GM18907 (cell line): Measurements from ENCODE around the gene KIAA0753.

Experiments used
- ATAC-seq: cut with Tn5 transposase; IDR thresholded peaks from one replicate; pipeline ENCODE4 v1.9.1; 2021; ENCODE audit warnings: mild to moderate bottlenecking, moderate library complexity; ENCODE audit not compliant: unreplicated experiment

The KIAA0753 gene

DNA sequence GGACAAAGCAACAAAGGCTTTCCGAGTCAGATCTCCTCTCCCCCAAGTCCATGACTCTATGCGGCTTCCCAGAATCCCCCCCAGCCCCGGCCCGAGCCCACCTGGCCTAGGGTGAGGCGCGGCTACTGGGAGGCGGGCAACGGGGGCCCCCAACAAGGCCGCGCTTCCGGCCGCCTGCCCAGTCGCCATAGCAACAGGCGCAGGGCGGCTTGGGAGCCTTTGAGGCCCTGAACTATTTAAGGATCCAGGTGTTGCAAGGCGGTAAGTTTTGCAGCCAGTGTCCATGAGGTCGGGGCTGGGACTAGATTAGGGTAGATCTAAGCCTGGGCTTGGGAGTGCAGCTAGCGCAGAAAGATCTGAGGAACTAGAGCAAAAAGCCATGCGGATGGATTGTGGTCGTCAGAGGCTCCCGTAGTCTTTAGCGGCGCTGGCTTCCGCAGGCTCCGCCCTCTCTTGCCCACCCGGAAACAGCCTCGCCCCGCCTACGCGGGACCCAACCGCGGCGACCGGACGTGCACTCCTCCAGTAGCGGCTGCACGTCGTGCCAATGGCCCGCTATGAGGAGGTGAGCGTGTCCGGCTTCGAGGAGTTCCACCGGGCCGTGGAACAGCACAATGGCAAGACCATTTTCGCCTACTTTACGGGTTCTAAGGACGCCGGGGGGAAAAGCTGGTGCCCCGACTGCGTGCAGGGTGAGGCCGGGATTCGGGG, at the start of gene KIAA0753, which contains the start of gene TXNDC17:
Gene KIAA0753 (minus strand): TSS at position 176 of the 711 bp plus-strand sequence. CDS start 5,608 bp downstream, outside the sequence.
Gene TXNDC17 (plus strand): TSS at position 525 of the 711 bp plus-strand sequence. CDS start 23 bp downstream, at position 548.
- ATAC-seq, result peak; percentile 87

DNA sequence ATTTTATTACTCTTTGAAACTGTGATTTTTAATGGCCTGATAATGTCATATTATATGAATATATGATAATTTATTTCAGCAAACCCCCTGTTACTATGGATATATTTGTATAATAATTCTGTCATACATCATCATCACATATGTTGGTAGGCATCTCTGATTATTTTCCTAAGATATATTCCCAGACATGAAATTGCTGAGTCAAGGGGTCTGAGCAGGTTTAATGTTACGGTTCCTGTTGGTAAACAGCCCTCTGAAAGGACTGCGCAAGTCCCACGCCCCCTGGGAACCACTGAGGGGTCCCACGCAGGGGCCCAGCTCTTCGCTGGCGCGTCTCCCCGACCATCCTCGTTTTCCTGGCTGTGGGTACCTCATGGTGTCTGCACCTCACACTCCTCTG, 48.4 kb upstream of the KIAA0753 start:
- no peak for ATAC-seq

DNA sequence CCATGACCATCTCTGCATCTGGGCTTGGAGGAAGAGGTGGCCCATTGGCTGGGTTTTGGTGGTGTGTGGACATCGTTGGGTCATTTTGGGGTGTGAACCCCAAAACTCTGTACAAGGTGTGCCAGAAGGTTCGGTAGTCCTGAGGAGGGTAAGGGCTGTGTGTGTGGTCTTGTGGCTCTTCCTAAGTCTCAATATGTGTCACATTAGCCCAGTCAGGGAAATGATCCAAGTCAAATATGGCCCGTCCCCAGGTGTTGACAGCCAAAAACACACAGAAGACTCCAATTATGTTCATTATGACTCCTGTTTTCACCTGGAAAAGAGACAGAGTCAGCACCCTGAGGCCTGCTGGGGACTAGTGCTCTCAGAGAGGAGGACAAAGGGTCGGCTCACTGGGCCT, 45.5 kb upstream of the KIAA0753 start:
- no peak for ATAC-seq

DNA sequence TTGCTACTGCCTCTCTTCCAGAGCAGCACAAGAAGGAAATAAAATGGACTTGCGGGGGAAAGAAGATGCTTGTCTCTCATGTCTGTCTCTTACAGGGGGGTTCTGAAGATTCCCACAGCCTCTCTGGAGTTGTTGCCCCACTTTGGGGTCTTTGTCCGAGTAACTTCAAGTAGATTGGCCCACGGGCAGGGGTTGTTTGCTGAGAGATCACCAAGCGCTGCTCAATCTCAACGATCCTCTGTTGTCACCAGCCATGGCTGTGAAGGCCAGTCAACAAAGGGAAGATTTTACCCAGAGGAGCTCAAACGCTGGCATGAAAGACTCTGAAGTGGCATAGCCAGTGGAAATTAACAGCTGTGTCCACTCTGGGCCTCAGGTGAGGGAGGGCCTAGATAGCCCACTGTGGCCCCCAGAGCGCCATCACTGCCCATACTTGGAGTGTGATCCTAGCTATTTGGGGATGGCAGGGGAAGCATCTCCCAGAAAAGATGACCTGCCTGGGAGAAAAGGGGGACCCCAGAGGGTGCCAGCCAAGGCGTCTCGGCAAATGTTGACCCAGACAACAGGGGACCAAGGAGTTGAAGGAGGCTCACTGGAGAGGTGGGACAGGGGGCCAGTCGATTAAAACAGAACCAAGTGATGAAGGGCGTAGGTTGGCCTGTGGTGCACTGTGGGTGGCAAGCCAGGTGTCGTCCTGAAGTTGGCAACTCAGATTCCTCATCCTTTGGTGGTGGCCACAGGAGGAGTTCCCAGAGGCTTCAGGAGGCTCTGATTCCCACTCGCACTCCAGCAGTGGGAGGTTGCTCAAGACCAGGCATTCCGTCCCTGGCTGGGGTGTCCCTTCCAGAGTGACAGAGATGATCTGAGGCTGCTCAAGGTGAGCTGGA, 44.6 kb upstream of the KIAA0753 start:
- no peak for ATAC-seq

DNA sequence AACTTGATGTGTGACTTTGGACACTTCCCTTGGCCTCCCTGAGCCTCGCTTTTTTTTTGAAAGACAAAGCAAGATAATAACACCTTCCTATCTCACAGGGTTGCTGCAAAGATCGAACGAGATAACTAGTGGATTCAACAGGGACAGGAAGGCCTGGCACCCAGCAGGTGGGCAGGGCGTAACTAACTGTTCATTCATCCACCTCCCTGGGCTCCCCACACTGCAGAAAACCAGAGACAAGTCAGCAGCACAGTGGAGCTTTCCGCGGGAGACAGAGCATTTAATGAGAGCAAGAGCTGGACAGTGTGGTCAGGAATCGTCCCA, 43.9 kb upstream of the KIAA0753 start:
- no peak for ATAC-seq

DNA sequence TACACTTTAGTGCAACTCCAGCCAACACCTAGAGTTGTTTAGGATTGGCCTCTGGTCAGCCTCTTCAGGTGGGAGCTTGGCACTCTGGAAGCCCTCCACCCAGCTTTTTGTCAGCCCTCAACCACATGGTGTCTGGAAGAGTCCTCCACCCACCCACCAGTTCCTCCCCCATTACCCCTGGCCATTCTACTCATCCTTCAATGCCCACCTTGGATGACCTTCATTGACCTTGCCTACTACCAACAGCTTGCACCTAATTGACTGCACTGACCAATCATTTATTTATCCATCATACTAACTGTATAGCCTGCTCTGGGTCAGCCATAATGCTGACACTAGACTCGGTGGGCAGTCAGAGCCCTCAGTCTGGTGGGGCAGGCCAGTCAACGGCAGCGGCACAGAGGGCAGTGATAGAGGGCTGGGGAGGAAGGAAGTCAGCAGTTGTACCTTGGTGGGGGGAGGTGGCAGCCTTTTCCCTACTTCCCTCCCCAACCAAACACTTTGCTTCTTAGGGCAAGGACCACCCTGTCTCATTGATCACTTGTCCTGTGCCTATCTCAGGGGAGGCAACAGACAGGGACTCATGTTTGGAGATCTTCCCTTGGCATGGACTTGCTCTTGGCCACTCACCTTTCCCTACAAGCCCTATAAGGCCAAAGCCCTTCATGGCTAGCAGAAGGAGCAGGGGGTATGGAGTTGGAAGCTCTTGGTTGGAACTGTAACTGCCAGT, 43.4 kb upstream of the KIAA0753 start:
- ATAC-seq, result no peak

DNA sequence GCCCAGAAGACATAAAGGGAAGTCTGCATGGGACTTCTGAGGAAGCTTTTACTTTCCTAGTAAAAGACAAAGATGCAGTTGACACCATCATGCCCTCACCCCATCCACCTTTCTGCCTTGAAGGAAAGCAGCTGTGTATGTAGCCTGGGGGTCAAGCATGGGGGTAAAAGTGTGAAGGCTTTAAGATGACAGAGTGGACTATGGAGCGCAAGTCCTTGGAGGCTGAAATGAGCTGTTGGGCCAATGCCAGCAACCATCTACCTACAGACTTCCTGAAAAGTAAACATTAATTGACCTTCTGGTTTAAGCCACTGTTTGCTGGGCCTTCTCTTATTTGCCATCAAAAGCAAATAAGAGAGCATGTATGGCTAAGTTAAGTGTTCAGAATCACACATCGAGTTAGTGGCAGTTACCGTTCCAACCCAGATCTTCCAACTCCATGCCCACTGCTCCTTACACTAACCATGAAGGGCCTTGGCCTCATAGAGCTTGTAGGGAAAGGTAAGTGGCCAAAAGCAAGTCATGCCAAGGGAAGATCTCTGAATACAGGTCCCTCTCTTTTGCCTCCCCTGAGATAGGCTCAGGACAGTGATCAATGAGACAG, 42.7 kb upstream of the KIAA0753 start:
- ATAC-seq, result no peak

DNA sequence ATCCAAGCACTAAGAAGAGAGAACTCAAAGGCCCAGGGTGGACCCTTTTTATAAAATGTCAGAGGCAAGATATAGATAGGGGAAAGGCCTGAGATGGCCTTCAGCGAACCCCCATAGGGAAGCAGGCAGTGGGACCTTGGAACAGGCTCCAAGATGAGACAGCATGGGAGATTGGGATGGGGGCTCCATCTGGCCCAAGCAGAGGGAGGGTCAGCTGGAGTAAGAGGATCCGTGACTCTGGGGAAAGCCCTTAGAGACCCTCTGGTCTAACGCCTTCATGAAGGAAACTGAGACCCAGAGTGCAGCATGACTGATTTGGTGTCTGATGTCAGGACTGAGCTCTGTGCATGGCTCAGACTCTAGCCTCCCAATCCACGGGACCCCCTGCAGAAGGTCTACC, 41.8 kb upstream of the KIAA0753 start:
- no peak for ATAC-seq

DNA sequence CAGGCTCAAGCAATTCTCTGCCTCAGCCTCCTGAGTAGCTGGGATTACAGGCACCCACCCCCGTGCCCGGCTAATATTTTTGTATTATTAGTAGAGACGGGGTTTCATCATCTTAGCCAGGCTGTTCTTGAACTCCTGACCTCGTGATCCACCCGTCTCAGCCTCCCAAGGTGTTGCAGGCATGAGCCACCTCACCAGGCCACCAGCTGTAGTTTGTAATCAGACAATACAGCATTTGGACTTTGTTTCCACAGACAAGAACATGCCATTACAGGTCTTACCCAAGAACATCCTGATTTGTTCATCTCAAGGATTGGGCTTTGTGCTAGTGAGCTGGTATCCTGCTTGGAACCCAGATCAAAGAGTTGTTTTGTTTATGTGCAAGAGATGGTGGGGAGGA, 41.2 kb upstream of the KIAA0753 start:
- no peak for ATAC-seq

DNA sequence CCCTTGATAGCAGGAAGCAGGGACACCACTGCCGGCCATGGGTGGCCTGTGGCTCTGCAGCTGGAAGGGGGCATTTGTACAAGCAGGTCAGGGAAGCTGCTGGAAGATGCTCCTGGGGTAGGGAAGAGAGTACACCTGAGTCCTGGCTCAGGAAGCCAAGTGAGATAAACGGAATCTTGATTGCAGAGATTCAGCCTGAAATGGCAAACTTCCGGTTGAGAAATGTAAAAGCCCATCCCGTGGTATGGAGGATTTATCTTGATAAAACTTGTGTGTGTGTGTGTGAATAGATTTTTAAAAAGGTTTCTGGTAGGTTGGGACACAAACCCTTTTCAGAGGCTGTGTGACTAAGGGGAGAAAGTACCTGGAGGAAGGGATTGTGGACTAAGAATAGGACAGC, 40.7 kb upstream of the KIAA0753 start:
- ATAC-seq, result no peak

DNA sequence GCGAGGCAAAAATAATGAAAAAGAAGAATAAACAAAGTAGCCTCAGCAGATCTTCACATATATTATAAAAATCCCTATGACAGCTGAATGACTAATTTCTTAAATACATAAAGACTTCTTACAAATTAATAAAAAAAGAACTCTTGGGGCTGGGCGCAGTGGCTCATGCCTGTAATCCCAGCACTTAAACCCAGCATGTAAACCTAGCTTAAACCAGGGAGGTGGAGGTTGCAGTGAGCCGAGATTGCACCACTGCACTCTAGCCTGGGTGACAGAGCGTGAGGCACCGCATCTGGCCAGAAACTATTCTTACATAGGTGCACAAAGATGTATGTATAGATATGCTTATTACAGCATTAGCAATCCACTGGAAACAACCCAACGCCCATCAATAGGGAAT, 38.7 kb upstream of the KIAA0753 start:
- ATAC-seq, result no peak

DNA sequence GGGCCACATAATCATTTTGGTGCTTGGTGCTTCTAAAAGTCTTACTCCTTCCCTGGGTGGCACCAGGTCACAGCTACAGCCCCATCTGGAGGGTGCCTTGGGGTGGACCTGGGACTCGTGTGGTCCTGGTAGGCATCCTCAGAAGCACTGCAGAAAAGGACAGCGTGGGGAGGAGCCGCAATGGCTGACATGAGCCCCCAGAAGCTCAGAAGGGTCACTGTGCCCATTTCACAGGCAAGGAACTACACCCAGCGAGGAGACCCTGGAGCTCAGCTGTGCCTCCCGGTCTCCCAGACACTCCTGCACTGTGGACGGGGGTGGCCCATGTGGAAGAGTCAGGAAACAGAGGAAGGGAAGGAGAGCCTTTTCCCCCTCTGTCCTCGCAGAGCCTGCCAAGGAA, 37.4 kb upstream of the KIAA0753 start:
- no peak for ATAC-seq

DNA sequence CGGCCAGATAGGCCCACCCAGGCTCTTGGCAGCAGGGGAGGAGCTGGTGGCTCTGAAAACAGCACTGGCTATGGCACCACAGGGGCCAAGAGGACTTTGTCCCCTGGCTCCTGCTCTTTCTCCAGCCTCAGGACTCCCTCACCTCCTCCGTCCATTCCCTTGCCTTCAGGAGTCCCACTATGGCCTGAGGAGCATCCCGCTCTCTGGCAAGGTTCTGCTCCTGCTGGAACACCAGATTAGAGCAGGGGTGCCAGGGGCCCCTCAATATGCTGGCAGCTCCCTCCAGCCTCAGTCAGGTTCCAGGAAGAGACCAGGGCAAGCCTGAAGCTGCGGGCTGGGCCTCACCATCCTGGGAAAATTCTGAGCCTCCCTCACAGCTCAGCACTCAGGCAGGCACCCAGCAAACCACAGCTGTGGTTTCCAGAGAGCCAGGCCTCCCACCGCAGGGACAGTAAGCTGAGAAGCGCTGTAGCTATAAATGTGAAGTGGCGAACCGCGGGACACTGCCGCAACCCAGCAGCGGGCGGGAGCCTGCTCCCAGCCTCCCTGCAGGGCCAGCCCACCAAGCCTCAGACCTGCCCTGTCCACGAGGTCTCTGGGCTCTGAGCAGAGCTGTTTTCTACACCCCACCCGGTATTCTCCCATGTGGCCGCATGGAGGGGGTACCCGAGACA, 36.8 kb upstream of the KIAA0753 start:
- no peak for ATAC-seq

DNA sequence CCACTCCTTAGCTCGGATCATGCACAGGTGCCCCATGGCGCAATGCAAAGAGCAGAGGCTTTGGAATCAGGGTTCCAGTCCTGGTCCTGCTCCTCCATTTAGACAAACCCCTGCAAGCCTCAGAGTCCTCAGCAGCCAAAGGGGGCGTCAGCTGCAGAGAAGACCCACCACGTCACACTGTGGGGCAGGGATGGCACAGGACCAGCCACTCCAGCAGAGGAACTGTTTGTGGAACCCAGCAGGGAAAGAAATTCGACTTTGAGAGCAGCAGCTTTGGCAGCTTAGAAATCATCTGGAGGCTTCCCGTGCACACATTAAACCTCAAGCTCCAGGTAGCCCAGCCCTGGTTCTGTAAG, 36.3 kb upstream of the KIAA0753 start:
- no peak for ATAC-seq

DNA sequence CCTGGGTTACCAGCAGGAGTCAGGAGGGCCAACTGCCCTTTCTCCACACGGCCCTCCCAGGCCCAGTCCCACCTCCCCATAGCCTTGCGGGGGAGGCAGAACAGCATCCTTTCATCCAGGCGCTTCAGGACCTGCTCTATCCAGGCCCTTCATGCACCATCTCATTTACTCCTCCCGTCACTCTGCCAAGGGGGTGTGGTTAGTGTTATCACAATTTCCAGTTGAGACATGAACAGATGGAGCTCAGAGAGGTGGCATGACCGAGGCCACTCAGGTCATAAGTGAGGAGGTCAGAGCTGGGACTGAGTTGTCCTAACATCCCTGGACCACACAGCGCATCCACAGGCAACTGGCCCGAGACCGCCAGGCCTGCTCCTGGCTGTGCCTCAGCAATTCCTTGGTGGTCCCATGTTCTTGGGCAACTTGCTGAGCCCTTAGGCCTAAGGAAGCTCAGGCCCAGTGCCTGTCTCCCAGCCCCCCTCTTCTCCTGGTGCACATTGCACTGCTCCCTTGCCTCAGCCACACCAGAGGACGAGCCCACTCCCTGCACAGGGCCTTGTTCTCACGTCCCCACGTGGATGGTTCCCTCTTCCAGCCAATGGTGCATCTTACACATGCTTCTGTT, 34.8 kb upstream of the KIAA0753 start:
- ATAC-seq, result no peak

DNA sequence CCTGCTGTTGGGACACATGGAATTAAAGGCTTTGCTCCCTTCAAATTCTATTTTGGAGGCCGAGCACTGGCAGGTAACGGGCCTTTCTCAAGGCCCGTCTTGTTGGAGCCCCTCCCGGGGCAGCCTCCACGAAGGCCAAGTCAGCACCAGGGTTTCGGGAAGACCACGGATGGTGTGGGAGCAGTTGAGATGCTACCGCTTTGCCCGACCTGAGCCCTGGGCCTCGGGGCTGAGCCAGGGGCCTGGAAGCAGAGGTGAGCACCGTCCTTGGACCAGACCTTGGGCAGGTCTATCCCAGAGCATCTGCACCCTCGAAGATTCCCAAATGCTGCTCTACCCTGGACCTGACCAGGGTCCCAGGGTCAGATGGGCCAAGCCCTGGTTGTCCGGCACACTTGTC, 34.1 kb upstream of the KIAA0753 start:
- no peak for ATAC-seq

DNA sequence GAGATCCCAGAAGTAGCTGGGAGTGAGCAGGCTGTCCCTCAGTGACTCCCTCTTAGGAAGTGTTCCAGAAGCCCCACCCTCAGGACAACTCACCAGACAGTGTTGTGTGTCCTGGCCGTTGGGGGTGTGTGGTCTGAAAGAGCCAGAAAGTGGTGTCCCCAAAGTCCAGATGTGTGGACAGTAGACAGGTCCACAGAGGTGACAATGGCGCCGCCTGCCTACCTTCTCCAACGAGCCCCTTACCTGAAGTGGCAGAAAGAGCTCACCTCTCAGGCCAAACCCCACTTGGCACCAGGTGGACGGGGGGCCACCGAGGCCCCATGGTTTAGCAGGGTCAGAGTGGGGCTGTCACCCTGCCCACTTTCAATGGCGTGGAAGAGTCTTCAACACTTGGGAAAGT, 30.9 kb upstream of the KIAA0753 start:
- ATAC-seq, result no peak

DNA sequence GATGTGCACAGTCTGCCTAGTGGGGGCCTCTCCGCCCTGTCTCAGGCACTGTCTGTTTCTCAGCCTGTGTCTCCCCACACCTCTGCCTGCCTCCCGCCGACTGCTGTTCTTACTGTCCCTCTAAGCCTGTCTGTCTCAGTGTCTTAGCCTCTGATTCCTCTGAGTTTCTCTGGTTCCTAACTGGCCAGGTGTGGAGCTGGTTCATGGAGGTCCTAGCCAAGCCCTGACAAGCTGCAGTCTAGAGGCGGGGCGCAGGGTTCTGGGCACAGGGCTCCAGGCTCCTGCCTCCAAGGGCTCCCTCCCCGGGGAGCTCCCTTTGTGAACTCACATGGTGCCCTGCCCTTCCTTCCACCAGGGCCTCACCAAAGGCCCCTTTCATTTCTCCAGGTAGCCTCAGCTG, 30.5 kb upstream of the KIAA0753 start:
- ATAC-seq, result no peak

DNA sequence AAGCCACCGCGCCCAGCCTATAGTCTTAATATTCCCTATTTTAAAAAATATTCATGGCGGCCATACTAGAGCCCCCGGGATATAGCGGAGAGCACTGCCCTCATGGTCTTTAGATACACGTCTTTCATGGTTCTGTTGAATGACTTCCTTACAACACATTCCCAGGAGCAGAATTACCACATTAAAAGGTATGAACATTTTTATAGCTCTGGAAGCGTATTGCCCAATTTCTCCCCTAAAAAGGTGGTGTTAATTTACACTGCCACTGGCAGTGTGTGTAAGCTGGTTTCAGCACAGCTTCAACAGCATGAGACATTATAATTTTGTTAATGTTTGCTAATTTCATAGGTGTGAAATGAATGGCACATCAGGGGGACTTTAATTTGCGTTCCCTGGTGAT, 30.1 kb upstream of the KIAA0753 start:
- no peak for ATAC-seq

DNA sequence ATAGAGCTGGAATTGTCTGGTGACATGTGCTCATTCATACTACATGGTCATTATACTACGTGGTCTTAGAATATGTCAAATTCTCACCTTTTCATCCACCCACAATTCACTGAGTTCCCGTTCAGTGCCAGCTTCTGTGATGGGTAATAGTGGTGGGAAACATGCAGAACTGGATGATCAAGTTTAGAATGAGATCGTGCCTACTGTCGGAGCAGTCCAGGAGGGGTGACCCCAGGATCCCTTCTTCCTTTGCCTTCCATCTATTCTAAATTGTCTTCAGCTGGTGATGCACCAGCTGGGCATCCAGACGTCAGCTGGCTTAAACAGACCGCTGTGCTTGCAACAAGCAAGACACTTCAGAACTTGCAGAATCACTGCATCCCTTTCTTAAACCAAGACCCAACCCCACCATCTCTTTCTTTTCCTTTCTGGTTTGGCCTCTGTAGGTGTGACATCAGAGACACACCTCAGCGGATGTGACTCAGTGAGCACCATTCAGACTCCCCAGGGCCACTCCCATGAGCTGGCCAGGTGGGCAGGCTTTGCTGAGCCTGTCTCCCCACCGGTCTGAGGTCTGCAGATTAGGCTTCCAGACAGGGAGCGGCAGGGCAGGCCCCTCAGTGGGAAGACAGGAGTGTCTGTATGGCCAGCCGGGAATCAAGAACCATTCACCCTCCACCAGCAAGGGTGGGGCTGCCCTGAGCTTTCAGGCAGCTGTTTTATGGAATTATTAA, 29.1 kb upstream of the KIAA0753 start:
- ATAC-seq, result no peak
